ENCODE results near the gene SNX11.

Gene SNX11

GRCh38 chr17:48111937-48112241 lies 4.3 kb downstream of the SNX11 start:
- Mint-ChIP-seq H3K9me3 (no peaks in the 10 kb centered on the region), H3K4me1 (peaks cover 58% of the 10 kb centered on the region), H3K4me3 (peak overlapping the region; percentile 33)

GRCh38 chr17:48113201-48113676 lies 5.7 kb downstream of the SNX11 start:
- Mint-ChIP-seq H3K9me3 (no peaks in the 10 kb centered on the region), H3K4me1 (peaks cover 44% of the 10 kb centered on the region), H3K36me3 (peaks cover 82% of the 10 kb centered on the region), H3K4me3 (peak overlapping the region; percentile 33), H3K27ac (peak overlapping the region; percentile 53)
- DNase-seq (ENCODE audit: low spot score in 2 of 2) (peak in 1 of 2 donors; percentile 60), ATAC-seq (peak; percentile 64)

More at GRCh38 chr17:48111937-48112241, 4.3 kb downstream of the SNX11 start:
- DNase-seq (ENCODE audit: low spot score in 2 of 2) (no peak), ATAC-seq (no peak)
- Mint-ChIP-seq H3K27ac (peak overlapping the region; percentile 53), H3K36me3 (peaks cover 82% of the 10 kb centered on the region)

- H3K27ac Mint-ChIP-seq, result peak overlapping the region; percentile 85
- peaks cover 10% of the 10 kb centered on the region for H3K4me1 Mint-ChIP-seq
- DNase-seq (ENCODE audit: low spot score in 2 of 2), result no peak
- H3K9me3 Mint-ChIP-seq, result no peaks in the 10 kb centered on the region
- peaks cover 96% of the 10 kb centered on the region for H3K36me3 Mint-ChIP-seq
- ATAC-seq, result no peak
- no peak overlapping the region for H3K4me3 Mint-ChIP-seq
Measured at GRCh38 chr17:48121923-48122664, 14.5 kb downstream of the SNX11 start.

GRCh38 chr17:48122665-48123045 lies 15.1 kb downstream of the SNX11 start:
- no peak for DNase-seq (ENCODE audit: low spot score in 2 of 2)
- H3K4me3 Mint-ChIP-seq, result no peak overlapping the region
- H3K36me3 Mint-ChIP-seq, result peaks cover 96% of the 10 kb centered on the region
- H3K27ac Mint-ChIP-seq, result peak overlapping the region; percentile 85
- H3K9me3 Mint-ChIP-seq, result no peaks in the 10 kb centered on the region
- ATAC-seq, result no peak
- H3K4me1 Mint-ChIP-seq, result peaks cover 10% of the 10 kb centered on the region

- Mint-ChIP-seq H3K4me1 (peaks cover 10% of the 10 kb centered on the region), H3K36me3 (peaks cover 96% of the 10 kb centered on the region), H3K9me3 (no peaks in the 10 kb centered on the region), H3K27ac (peak overlapping the region; percentile 85), H3K4me3 (no peak overlapping the region)
- DNase-seq (ENCODE audit: low spot score in 2 of 2) (no peak), ATAC-seq (no peak)
Measured at GRCh38 chr17:48123111-48123510, 15.5 kb downstream of the SNX11 start.

GRCh38 chr17:48123776-48124388 lies 16.3 kb downstream of the SNX11 start:
- H3K27ac Mint-ChIP-seq, result peak overlapping the region; percentile 85
- H3K4me3 Mint-ChIP-seq, result no peak overlapping the region
- H3K9me3 Mint-ChIP-seq, result no peaks in the 10 kb centered on the region
- DNase-seq (ENCODE audit: low spot score in 2 of 2) (no peak), ATAC-seq (peak; percentile 88)
- H3K36me3 Mint-ChIP-seq, result peaks cover 90% of the 10 kb centered on the region
- H3K4me1 Mint-ChIP-seq, result peaks cover 10% of the 10 kb centered on the region

GRCh38 chr17:48125829-48126531 lies 18.4 kb downstream of the SNX11 start:
- peaks cover 10% of the 10 kb centered on the region for H3K4me1 Mint-ChIP-seq
- H3K4me3 Mint-ChIP-seq, result no peak overlapping the region
- H3K27ac Mint-ChIP-seq, result peak overlapping the region; percentile 56
- peaks cover 70% of the 10 kb centered on the region for H3K36me3 Mint-ChIP-seq
- H3K9me3 Mint-ChIP-seq, result no peaks in the 10 kb centered on the region
- no peak for DNase-seq (ENCODE audit: low spot score in 2 of 2)
- no peak for ATAC-seq

- no peaks in the 10 kb centered on the region for H3K9me3 Mint-ChIP-seq
- H3K4me1 Mint-ChIP-seq, result peaks cover 10% of the 10 kb centered on the region
- H3K36me3 Mint-ChIP-seq, result peaks cover 70% of the 10 kb centered on the region
Measured at GRCh38 chr17:48126532-48126850, 18.9 kb downstream of the SNX11 start.

GRCh38 chr17:48127371-48128051 lies 19.9 kb downstream of the SNX11 start:
- no peak for DNase-seq (ENCODE audit: low spot score in 2 of 2)
- no peak overlapping the region for H3K4me3 Mint-ChIP-seq
- ATAC-seq, result no peak
- H3K36me3 Mint-ChIP-seq, result peaks cover 70% of the 10 kb centered on the region
- H3K27ac Mint-ChIP-seq, result no peak overlapping the region
- peaks cover 10% of the 10 kb centered on the region for H3K4me1 Mint-ChIP-seq
- H3K9me3 Mint-ChIP-seq, result no peaks in the 10 kb centered on the region

More at GRCh38 chr17:48126532-48126850, 18.9 kb downstream of the SNX11 start:
- H3K4me3 Mint-ChIP-seq, result no peak overlapping the region
- DNase-seq (ENCODE audit: low spot score in 2 of 2) (no peak), ATAC-seq (no peak)
- H3K27ac Mint-ChIP-seq, result peak overlapping the region; percentile 56

- H3K4me3 Mint-ChIP-seq, result no peak overlapping the region
- DNase-seq (ENCODE audit: low spot score in 2 of 2), result no peak
- H3K9me3 Mint-ChIP-seq, result no peaks in the 10 kb centered on the region
- no peak for ATAC-seq
- peaks cover 70% of the 10 kb centered on the region for H3K36me3 Mint-ChIP-seq
- H3K27ac Mint-ChIP-seq, result peak overlapping the region; percentile 34
- H3K4me1 Mint-ChIP-seq, result peaks cover 7% of the 10 kb centered on the region
Measured at GRCh38 chr17:48128400-48128799, 20.8 kb downstream of the SNX11 start.

- no peak overlapping the region for H3K4me3 Mint-ChIP-seq
- ATAC-seq (no peak), DNase-seq (ENCODE audit: low spot score in 2 of 2) (no peak)
- no peak overlapping the region for H3K27ac Mint-ChIP-seq
- H3K36me3 Mint-ChIP-seq, result peaks cover 65% of the 10 kb centered on the region
- H3K9me3 Mint-ChIP-seq, result no peaks in the 10 kb centered on the region
- peaks cover 4% of the 10 kb centered on the region for H3K4me1 Mint-ChIP-seq
Measured at GRCh38 chr17:48129981-48130380, 22.4 kb downstream of the SNX11 start.

GRCh38 chr17:48131216-48131824 lies 23.8 kb downstream of the SNX11 start:
- no peak overlapping the region for H3K4me3 Mint-ChIP-seq
- peaks cover 4% of the 10 kb centered on the region for H3K4me1 Mint-ChIP-seq
- peak overlapping the region; percentile 30 for H3K27ac Mint-ChIP-seq
- ATAC-seq (peak; percentile 73), DNase-seq (ENCODE audit: low spot score in 2 of 2) (peak; percentile 25 to 64)
- H3K36me3 Mint-ChIP-seq, result peaks cover 69% of the 10 kb centered on the region
- H3K9me3 Mint-ChIP-seq, result no peaks in the 10 kb centered on the region

GRCh38 chr17:48132385-48132784 lies 24.8 kb downstream of the SNX11 start:
- Mint-ChIP-seq H3K27ac (no peak overlapping the region), H3K4me3 (no peak overlapping the region), H3K4me1 (peaks cover 4% of the 10 kb centered on the region), H3K36me3 (peaks cover 69% of the 10 kb centered on the region), H3K9me3 (no peaks in the 10 kb centered on the region)
- DNase-seq (ENCODE audit: low spot score in 2 of 2) (no peak), ATAC-seq (no peak)

- H3K4me3 Mint-ChIP-seq, result no peak overlapping the region
- DNase-seq (ENCODE audit: low spot score in 2 of 2), result no peak
- peaks cover 86% of the 10 kb centered on the region for H3K36me3 Mint-ChIP-seq
- peak; percentile 28 for ATAC-seq
- peaks cover 4% of the 10 kb centered on the region for H3K4me1 Mint-ChIP-seq
- no peak overlapping the region for H3K27ac Mint-ChIP-seq
- no peaks in the 10 kb centered on the region for H3K9me3 Mint-ChIP-seq
Measured at GRCh38 chr17:48134912-48135480, 27.4 kb downstream of the SNX11 start.

- no peak for DNase-seq (ENCODE audit: low spot score in 2 of 2)
- Mint-ChIP-seq H3K36me3 (peaks cover 93% of the 10 kb centered on the region), H3K4me3 (no peak overlapping the region), H3K4me1 (peaks cover 10% of the 10 kb centered on the region), H3K27ac (peak overlapping the region; percentile 24), H3K9me3 (no peaks in the 10 kb centered on the region)
- no peak for ATAC-seq
Measured at GRCh38 chr17:48137656-48138055, 30.1 kb downstream of the SNX11 start.
